HG02763 (cell line): ENCODE results near the gene ASZ1.
"Not testable (repeated sequence)": the region's sequence is repeated elsewhere in the genome, so short reads cannot be mapped to it uniquely, and the experiment has no call there.

ENCODE experiments used
- ATAC-seq: cut with Tn5 transposase; IDR thresholded peaks from one replicate; pipeline ENCODE4 v1.9.1; 2021; ENCODE audit warnings: mild to moderate bottlenecking, moderate library complexity; ENCODE audit not compliant: unreplicated experiment

The ASZ1 gene, protein sequence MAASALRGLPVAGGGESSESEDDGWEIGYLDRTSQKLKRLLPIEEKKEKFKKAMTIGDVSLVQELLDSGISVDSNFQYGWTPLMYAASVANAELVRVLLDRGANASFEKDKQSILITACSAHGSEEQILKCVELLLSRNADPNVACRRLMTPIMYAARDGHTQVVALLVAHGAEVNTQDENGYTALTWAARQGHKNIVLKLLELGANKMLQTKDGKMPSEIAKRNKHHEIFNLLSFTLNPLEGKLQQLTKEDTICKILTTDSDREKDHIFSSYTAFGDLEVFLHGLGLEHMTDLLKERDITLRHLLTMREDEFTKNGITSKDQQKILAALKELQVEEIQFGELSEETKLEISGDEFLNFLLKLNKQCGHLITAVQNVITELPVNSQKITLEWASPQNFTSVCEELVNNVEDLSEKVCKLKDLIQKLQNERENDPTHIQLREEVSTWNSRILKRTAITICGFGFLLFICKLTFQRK

GRCh38 chr7:117427258-117427701, at the start of gene ASZ1:
TSS of gene ASZ1 (minus strand) at chr7:117427493. CDS start at chr7:117427460, 33 bp downstream.
- no peak for ATAC-seq

GRCh38 chr7:117476557-117477215, 49.4 kb upstream of the ASZ1 start:
- no peak for ATAC-seq

DNA sequence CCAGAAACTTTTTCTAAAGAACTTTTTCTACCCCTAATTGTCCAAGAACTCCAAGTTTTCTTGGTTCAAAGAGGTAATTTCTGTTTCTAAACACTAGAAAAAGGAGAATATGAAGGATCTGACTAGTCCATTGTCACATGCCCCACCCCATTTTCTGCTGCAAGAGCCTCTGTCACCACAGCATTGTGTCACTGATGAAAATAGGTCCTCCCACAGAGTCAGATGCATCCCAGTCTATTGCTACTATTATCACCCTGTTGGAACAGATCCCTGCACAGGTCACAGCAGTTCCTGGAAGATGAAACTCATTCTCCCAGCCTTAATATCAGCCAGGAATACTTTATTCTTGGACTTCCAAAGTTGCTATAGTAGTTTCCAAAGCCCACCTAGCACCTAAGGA, 45.0 kb upstream of the ASZ1 start:
- no peak for ATAC-seq

DNA sequence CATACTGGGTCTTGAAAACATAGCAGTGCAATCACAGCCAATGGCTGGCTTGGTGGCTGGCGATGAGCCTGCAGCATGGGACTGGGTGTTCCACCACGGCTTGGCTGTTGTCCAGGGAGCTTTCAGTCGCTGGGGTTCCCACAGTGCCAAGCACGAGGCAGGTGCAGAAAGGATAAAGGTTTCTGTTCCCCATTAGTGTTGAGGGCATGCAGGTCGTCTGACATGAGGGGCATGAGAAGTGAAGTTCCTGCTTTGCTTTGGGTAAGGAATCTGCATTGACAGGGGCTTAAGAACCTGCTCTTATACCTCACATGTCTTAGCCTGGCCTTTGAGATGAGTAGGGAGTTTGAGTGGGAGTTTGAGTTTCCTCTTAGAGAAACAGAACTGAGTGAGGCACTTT, 43.5 kb upstream of the ASZ1 start:
- peak; percentile 64 for ATAC-seq

DNA sequence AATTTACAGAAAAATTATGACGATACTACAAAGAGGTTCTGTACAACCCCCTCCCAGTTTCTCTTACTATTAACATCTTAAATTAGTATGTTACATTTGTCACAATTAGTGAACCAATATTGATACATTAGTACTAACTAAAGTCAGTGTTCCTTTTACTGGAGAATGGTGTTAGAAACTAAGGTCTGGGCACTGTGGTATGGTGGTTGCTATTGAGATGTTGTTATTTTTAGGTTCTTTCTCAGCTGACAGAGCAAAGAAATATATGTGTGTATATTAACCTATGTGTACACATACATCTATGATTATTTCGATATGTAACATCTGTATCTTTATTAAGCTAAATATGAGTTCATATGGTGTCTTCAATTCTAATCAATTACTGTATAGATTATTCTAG, 40.9 kb upstream of the ASZ1 start:
- no peak for ATAC-seq

DNA sequence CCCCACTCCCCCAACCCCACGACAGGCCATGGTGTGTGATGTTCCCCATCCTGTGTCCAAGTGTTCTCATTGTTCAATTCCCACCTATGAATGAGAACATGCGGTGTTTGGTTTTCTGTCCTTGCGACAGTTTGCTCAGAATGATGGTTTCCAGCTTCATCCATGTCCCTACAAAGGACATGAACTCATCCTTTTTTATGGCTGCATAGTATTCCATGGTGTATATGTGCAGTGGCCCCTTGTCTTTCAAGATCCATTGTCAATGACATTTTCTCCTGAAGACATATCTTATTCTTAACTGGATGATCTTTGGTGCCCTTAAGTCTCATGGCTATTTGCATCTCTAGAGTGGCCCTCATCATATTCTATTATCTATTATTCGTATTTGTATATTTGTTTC, 33.5 kb upstream of the ASZ1 start:
- not testable (repeated sequence) for ATAC-seq

DNA sequence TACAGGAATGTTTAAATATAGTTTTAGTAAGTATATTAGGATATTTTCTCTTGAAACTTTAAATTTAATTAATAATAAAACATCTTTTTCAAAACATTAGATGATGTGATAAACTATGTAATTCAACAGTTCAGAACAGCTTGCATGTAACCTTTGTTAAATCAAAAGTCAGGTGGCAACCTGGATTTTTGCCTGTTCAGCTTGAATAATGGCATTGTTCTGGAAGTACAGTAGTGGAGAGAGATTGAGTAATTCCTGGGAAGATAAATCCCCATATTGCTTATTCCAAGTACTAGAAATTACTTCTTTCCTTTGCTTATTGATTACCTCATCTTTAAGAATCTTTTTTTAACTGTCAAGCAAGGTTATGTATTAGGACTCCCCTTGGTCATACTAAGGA, 32.4 kb upstream of the ASZ1 start:
- no peak for ATAC-seq

- ATAC-seq, result no peak
Observed at GRCh38 chr7:117458977-117459583, 31.8 kb upstream of the ASZ1 start.

DNA sequence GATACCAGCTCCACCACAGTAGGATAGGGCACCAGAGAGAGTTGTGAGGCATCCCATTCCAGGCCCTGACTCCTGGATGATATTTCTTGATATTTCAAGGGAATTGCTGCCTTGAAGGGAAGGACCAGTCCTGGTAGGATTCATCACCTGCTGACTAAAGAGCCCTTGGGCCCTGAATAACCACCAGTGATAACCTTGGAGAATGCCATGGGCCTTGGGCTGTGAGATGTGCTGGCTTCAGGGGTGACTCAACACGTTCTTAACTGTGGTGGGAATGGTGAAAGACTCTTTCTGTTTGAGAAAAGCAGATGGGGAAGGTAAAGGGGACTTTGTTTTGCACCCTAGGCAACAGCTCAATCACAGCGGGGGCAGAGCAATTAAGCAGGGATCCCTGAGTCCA, 21.4 kb upstream of the ASZ1 start:
- ATAC-seq, result no peak

GRCh38 chr7:117446220-117446815, 19.0 kb upstream of the ASZ1 start:
- ATAC-seq, result no peak

DNA sequence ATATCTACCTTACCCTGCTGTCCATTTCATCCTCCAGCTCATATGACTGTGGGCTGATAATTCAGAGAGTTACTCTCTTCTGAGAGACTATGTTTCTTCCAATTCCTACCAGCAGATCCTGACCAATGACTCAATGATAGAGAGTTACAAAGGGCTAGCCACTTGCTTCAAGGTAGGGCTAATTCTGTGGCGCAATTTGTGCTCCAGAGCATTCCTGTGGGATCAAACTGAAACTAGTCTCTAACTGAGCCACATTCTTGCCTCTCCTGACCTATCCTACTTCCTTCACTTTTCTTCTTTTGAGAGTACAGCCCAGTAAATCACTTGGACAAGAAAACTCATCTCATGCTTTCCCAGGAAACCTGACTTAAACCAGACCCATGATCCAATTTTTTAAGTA, 17.9 kb upstream of the ASZ1 start:
- no peak for ATAC-seq

- no peak for ATAC-seq
Observed at GRCh38 chr7:117444646-117445045, 17.4 kb upstream of the ASZ1 start.

GRCh38 chr7:117435475-117436043, 8.3 kb upstream of the ASZ1 start:
- ATAC-seq, result peak; percentile 98

DNA sequence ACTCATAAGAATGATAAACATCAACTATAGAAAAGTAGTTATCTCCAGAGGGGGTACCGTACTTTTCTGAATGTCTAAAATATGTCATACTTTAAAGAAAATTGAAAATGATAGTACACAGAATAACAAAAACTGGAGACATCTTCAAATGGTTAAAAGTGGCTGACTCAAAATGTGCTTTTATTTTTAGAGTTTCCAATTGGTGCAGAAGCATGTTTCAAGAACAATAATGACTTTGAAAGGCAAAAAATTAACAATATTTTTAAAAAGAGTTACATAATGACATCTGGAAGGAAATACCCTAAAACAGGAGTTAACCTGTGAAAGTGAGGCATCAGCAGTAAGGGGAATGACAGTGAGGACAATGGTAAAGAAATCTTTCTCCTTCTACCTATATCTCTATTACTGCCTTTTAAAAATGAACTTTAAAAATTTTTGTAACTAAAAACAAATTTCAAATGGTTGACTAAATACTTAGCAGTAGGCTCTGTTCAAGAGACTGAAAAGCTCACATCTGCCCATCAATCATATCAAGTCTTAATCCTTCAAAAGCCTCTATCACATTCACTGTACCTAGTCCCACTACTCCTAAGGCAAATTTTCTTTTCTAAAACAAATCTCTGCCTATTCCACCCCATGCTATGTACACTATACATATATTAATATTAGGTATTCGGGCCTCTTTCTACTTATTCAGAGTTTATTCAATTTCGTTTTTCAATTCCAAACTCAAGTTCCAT, 3.0 kb downstream of the ASZ1 start:
- ATAC-seq, result peak; percentile 72

- ATAC-seq, result not testable (repeated sequence)
Observed at GRCh38 chr7:117414591-117414990, 12.7 kb downstream of the ASZ1 start.

DNA sequence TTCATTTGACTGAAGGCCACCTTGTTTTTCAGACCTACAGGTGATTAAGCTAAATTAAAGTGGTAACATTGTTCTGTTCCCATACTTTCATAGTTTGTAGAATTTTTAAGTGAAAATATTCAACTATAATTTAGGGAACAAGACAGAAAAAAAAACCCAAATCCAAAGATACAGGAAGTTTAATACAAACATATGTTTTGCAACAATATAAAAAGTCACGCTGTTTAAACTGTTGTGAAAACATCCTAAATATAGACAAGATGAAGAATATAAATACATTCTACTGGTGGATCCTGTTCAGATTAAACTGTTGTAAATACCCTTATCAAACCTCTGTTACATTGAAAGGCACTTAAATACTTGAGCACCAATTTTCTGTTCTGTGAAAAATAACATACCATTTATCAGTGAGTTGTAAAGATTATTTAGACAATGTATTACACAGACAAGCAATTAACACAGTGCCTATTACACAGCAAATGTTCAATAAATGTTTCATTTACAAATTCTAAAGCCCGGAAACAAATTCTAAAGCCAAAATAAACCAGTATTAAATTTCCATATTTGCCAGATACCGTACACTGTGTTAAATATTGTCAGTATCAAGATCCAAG, 14.2 kb downstream of the ASZ1 start:
- no peak for ATAC-seq

DNA sequence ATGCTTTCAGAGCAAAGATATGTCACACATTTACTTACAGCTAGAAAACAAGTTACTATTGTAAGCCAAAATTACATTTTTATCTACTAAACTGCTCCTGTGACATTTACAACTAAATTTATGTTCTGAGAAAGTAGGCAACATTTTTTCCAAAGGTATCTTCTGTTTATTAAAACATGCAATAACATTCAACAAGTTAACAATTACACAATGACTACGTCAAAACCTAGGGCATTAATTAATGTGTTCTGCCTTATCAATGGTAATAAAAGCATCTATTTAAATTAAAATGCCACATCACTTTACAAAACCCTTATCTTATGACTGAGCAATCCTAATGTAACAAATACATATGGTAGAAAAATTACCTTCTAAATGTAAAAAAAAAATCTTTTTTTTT, 14.9 kb downstream of the ASZ1 start:
- no peak for ATAC-seq

DNA sequence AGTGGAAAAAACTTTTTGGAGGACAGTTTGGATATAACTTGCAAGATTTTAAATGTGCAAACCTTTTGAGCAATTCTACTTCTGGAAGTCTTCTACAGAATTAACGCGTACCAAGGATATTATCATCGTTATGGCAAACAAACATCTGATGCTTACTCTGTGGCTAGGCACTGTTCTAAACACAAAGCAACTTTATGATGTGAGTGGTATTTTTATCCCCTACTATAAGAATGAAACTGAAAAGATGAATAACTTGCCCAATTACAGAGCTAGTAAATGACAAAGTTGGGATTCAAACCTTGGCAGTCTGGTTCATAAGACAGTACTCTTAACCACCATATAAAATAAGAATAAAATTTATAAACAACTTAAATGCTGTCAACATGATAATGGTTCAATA, 15.8 kb downstream of the ASZ1 start:
- no peak for ATAC-seq

- ATAC-seq, result no peak
Observed at GRCh38 chr7:117408831-117409230, 18.5 kb downstream of the ASZ1 start.

- no peak for ATAC-seq
Observed at GRCh38 chr7:117405519-117405918, 21.8 kb downstream of the ASZ1 start.
